Measurements from ENCODE around the gene KLHL29. TPM values are rescaled to one million over a fixed set of nuclear protein-coding genes. Genes with fewer than 3 reads are reported as not detected.

The KLHL29 gene
- total RNA-seq, 2 experiments from 2014 or later, result 0.88 to 0.99 TPM

DNA sequence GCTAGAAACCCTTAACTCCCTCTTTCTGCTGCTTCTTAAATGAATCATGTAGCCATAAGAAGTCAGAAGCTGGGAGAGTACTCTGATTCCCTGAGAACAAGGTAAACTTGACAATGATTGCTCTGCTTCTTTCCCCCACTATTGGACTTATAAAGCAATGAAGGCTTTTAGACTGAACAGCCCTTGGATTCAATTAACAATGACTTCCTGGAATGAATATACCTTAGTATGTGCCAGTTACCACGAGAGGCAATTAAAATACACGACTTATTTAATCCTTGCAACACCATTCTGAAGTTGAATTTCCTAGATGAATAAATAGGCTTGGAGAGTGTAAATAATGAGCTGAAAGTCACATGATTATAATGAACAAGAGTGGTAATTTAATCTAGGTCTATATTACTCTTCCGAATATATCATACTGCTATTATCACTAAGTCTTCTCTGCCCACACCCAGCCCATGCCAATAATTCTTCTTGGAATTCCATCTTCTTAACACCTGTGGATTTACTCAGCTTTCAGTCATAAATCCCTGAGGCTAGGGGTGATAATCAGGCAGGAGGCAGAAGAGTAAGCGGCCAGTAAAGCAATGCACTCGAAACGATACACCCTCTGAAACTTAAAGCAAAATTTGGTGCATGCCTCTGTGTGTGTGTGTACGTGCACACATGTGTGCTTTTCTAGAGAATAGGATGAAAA, 371.8 kb downstream of the KLHL29 start:
- Mint-ChIP-seq H3K4me3 (no peak overlapping the region), H3K36me3 (peaks cover 15% of the 10 kb centered on the region), H3K4me1 (ENCODE audit: low read depth) (peaks cover 3% of the 10 kb centered on the region), H3K27me3 (no peaks in the 10 kb centered on the region), H3K9me3 (no peaks in the 10 kb centered on the region), H3K27ac (no peak overlapping the region)
- POLR2A ChIA-PET, result interaction anchor here (0.6 kb wide), 1 partner anchor 291 kb away, joined by 3 read pairs; no protein-coding TSS in a partner anchor
- intact Hi-C loops (cut with micrococcal nuclease), result no loop called here
- CTCF ChIA-PET, result no interaction called here
- no peak for DNase-seq

DNA sequence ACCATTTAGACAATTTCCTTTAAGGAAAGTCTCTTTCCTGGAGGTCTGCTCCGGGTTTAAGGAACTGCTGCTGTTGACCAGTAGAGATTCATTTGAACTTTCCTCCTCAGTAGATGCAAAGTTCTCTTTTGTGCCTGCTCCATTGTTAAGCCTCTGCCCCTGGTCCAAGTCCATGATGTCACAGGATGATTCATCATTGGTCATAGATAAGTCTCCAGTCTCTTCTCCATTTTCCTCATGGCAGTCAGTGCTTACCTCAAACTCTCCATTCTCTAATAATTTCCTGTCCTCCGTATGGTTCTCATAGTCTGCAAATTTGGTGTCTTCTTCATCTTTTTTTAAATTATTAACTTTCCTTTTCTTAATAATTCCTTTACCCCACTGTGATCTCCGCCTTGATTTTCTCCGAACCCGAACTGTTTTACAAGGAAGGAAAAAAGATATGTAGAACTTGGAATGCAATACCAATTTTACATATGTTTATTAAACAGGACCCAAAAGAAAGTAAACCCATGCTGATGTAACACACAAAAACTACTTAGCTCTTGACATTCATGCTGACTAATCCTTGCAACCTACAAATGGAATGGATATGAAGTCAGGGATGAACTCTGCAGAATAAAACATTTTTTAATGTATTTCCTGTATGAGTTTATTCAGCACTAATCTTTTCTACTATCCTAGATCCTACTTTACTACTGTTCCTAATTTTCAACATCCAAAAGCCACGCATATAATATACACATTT, 372.9 kb downstream of the KLHL29 start:
- intact Hi-C loops (cut with micrococcal nuclease), result no loop called here
- H3K4me1 Mint-ChIP-seq (ENCODE audit: low read depth), result peaks cover 9% of the 10 kb centered on the region
- ChIA-PET POLR2A (no interaction called here), CTCF (no interaction called here)
- DNase-seq, result no peak
- peaks cover 14% of the 10 kb centered on the region for H3K36me3 Mint-ChIP-seq
- no peak overlapping the region for H3K27ac Mint-ChIP-seq
- H3K9me3 Mint-ChIP-seq, result no peaks in the 10 kb centered on the region
- H3K27me3 Mint-ChIP-seq, result no peaks in the 10 kb centered on the region
- H3K4me3 Mint-ChIP-seq, result no peak overlapping the region

Measured in activated CD4-positive, alpha-beta memory T cell treated with anti-CD3 and anti-CD28 coated beads for 36 hours (primary cell).